Astrocyte (in vitro differentiated cells and primary cell): ENCODE results near the gene LSM12. TPM values are rescaled to one million over a fixed set of nuclear protein-coding genes. Genes with fewer than 3 reads are reported as not detected.

Source experiments
- DNase-seq: peaks from one replicate; pipeline ENCODE4 v3.0.0-alpha.2; 2010; ENCODE audit warnings: low read depth
- FAIRE-seq: peaks from 2 replicates; lab custom pipeline; 2011; peaks lifted over from hg19 to GRCh38; lab: Jason Lieb, UNC
- H2AFZ ChIP-seq: 2 replicates; pipeline ENCODE4 v1.6.0; 2012; ENCODE audit warnings: low read depth, low read length, inconsistent platforms
- H3K27ac ChIP-seq: 2 replicates; pipeline ENCODE4 v1.5.1; 2011; ENCODE audit warnings: low read depth, low read length, inconsistent platforms
- H3K27me3 ChIP-seq: 2 replicates; pipeline ENCODE4 v1.6.0; 2011; ENCODE audit warnings: low read length, inconsistent platforms; ENCODE audit not compliant: insufficient read depth
- H3K36me3 ChIP-seq: 2 replicates; pipeline ENCODE4 v1.5.1; 2011; ENCODE audit warnings: low read length, inconsistent platforms; ENCODE audit not compliant: insufficient read depth
- H3K4me1 ChIP-seq: 2 replicates; pipeline ENCODE4 v1.5.1; 2011; ENCODE audit warnings: low read length, inconsistent platforms; ENCODE audit not compliant: insufficient read depth
- H3K4me2 ChIP-seq: 2 replicates; pipeline ENCODE4 v1.6.0; 2012; ENCODE audit warnings: low read length, inconsistent platforms
- H3K4me3 ChIP-seq: 2 replicates; pipeline ENCODE4 v1.5.1; 2011; ENCODE audit warnings: low read depth, mild to moderate bottlenecking, low read length, inconsistent platforms; ENCODE audit not compliant: insufficient read depth
- H3K79me2 ChIP-seq: 2 replicates; pipeline ENCODE4 v1.6.0; 2012; ENCODE audit warnings: mild to moderate bottlenecking, low read length, inconsistent platforms; ENCODE audit not compliant: insufficient read depth
- H3K9ac ChIP-seq: 2 replicates; pipeline ENCODE4 v1.6.0; 2012; ENCODE audit warnings: mild to moderate bottlenecking, low read length, inconsistent platforms
- H3K9me3 ChIP-seq: 2 replicates; pipeline ENCODE4 v1.5.1; 2012; ENCODE audit warnings: low read depth, mild to moderate bottlenecking, low read length, inconsistent platforms; ENCODE audit not compliant: insufficient read depth
- H4K20me1 ChIP-seq: 2 replicates; pipeline ENCODE4 v1.6.0; 2012; ENCODE audit warnings: low read length, inconsistent platforms; ENCODE audit not compliant: insufficient read depth
- H3K27ac Mint-ChIP-seq: one replicate; pipeline ENCODE4 v1.8.0; 2021; ENCODE audit warnings: mild to moderate bottlenecking, mixed read lengths; ENCODE audit not compliant: unreplicated experiment
- H3K27me3 Mint-ChIP-seq: one replicate; pipeline ENCODE4 v1.8.0; 2021; ENCODE audit warnings: low read depth, mixed read lengths; ENCODE audit not compliant: unreplicated experiment
- H3K36me3 Mint-ChIP-seq: one replicate; pipeline ENCODE4 v1.8.0; 2021; ENCODE audit warnings: low read depth, mixed read lengths; ENCODE audit not compliant: unreplicated experiment
- H3K4me1 Mint-ChIP-seq: one replicate; pipeline ENCODE4 v1.8.0; 2021; ENCODE audit warnings: low read depth, mixed read lengths; ENCODE audit not compliant: unreplicated experiment
- H3K4me3 Mint-ChIP-seq: one replicate; pipeline ENCODE4 v1.8.0; 2021; ENCODE audit warnings: mild to moderate bottlenecking, moderate library complexity, mixed read lengths; ENCODE audit not compliant: unreplicated experiment
- H3K9me3 Mint-ChIP-seq: one replicate; pipeline ENCODE4 v1.8.0; 2021; ENCODE audit warnings: mild to moderate bottlenecking, mixed read lengths; ENCODE audit not compliant: unreplicated experiment
- EZH2 ChIP-seq: IDR thresholded peaks from 2 replicates; pipeline ENCODE4 v1.6.1; 2012; ENCODE audit warnings: mild to moderate bottlenecking, low read length, inconsistent platforms; ENCODE audit not compliant: insufficient read depth
- total RNA-seq: library from RNA; stranded (reverse); gene quantifications from 2 replicates; pipeline ENCODE4 v1.2.1, GENCODE V29; 2021
- TF ChIP-seq, protein P1 (sequence below): IDR thresholded peaks from 2 replicates; pipeline ENCODE4 v1.5.1; 2011; ENCODE audit warnings: low read depth, mild to moderate bottlenecking, inconsistent platforms, low read length, moderate library complexity; ENCODE audit not compliant: insufficient read depth

The LSM12 gene
- total RNA-seq, 1 donor from 2014 or later = 90.5 TPM

DNA sequence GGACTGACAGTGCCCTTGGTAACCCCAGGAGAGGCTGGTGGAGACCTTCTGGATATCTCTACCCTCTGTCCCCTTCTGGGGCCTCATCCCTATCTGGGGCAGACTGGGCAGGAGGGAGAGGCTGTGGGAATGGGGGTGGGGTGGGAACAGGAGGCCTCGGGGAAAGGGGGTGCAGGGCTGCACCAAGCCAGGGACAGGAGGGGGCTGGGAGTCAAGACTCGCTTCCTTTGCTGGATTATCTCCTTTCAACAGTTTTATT is 28.8 kb upstream of the LSM12 start:
- peak overlapping the region; percentile 74 for H3K4me3 Mint-ChIP-seq
- Histone ChIP-seq H3K4me3 (no peak overlapping the region), H3K79me2 (no peaks in the 10 kb centered on the region)

GRCh38 chr17:44094701-44095387 is 28.4 kb upstream of the LSM12 start:
- Histone ChIP-seq H3K4me3 (no peak overlapping the region), H3K79me2 (no peaks in the 10 kb centered on the region), H3K9ac (peak overlapping the region; percentile 75), H3K27ac (peak overlapping the region; percentile 93), H3K9me3 (no peaks in the 10 kb centered on the region), H4K20me1 (no peaks in the 10 kb centered on the region), H3K4me1 (peaks cover 20% of the 10 kb centered on the region), H3K36me3 (peaks cover 3% of the 10 kb centered on the region), H2AFZ (no peak overlapping the region), H3K4me2 (peak overlapping the region; percentile 79), H3K27me3 (no peaks in the 10 kb centered on the region)
- Mint-ChIP-seq H3K9me3 (no peaks in the 10 kb centered on the region), H3K4me1 (peaks cover 21% of the 10 kb centered on the region), H3K4me3 (peak overlapping the region; percentile 20), H3K27ac (peak overlapping the region; percentile 80), H3K36me3 (peaks cover 2% of the 10 kb centered on the region), H3K27me3 (no peaks in the 10 kb centered on the region)
- no peak for FAIRE-seq
- DNase-seq = no peak
- TF ChIP-seq, protein P1, sequence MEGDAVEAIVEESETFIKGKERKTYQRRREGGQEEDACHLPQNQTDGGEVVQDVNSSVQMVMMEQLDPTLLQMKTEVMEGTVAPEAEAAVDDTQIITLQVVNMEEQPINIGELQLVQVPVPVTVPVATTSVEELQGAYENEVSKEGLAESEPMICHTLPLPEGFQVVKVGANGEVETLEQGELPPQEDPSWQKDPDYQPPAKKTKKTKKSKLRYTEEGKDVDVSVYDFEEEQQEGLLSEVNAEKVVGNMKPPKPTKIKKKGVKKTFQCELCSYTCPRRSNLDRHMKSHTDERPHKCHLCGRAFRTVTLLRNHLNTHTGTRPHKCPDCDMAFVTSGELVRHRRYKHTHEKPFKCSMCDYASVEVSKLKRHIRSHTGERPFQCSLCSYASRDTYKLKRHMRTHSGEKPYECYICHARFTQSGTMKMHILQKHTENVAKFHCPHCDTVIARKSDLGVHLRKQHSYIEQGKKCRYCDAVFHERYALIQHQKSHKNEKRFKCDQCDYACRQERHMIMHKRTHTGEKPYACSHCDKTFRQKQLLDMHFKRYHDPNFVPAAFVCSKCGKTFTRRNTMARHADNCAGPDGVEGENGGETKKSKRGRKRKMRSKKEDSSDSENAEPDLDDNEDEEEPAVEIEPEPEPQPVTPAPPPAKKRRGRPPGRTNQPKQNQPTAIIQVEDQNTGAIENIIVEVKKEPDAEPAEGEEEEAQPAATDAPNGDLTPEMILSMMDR = no peak
- no peak for TF ChIP-seq EZH2

More for the DNA sequence above, 28.8 kb upstream of the LSM12 start:
- TF ChIP-seq EZH2 = no peak
- TF ChIP-seq, protein P1 = no peak
- Mint-ChIP-seq H3K4me1 (peaks cover 23% of the 10 kb centered on the region), H3K9me3 (no peaks in the 10 kb centered on the region), H3K36me3 (peaks cover 2% of the 10 kb centered on the region), H3K27ac (peak overlapping the region; percentile 98), H3K27me3 (no peaks in the 10 kb centered on the region)
- Histone ChIP-seq H3K27me3 (no peaks in the 10 kb centered on the region), H4K20me1 (no peaks in the 10 kb centered on the region), H2AFZ (no peak overlapping the region), H3K36me3 (peaks cover 3% of the 10 kb centered on the region), H3K9ac (peak overlapping the region; percentile 75), H3K27ac (peak overlapping the region; percentile 93), H3K4me1 (peaks cover 20% of the 10 kb centered on the region), H3K9me3 (no peaks in the 10 kb centered on the region), H3K4me2 (peak overlapping the region; percentile 79)
- FAIRE-seq (no peak), DNase-seq (no peak)

DNA sequence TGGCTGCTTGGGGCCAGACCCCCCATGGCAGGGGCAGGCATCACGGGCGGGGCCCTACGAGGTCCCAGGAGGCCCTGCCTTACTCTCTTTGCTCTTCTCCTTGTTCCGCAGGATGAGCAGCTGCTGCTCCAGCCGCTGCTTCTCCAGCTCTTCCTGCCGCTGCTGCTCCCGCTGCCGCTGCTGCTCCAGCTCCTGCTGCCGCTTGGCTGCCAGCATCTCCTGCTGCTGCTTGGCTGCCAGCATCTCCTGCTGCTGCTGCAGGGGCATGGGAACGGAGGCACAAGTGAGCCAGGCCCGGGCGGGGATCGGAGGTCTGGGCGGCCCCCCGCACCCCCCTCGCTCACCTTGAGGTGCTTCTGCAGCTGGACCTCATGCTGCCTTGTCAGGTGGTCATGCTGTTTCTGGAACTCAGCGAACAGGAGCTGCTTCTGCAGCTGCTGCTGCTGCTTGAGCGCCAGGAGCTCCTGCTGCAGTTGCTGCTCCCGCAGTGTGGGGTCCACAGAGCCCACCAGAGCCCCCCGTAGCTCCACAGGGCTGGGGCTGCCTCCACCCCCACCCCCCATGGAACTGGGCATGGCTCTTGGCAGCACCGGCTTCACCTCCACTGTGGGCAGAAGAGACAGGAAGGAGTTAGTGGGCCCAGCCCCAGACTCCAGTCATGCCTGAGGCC is 26.9 kb upstream of the LSM12 start:
- H3K36me3 ChIP-seq = peaks cover 3% of the 10 kb centered on the region
- no peak overlapping the region for H3K4me3 ChIP-seq
- Mint-ChIP-seq H3K9me3 (no peaks in the 10 kb centered on the region), H3K4me1 (peaks cover 24% of the 10 kb centered on the region), H3K27ac (no peak overlapping the region), H3K27me3 (no peaks in the 10 kb centered on the region), H3K4me3 (no peak overlapping the region), H3K36me3 (peaks cover 6% of the 10 kb centered on the region)
- H4K20me1 ChIP-seq = no peaks in the 10 kb centered on the region
- peaks cover 20% of the 10 kb centered on the region for H3K4me1 ChIP-seq
- H3K9ac ChIP-seq = no peak overlapping the region
- H3K27ac ChIP-seq = no peak overlapping the region
- TF ChIP-seq, protein P1 = no peak
- TF ChIP-seq EZH2 = no peak
- FAIRE-seq (no peak), DNase-seq (no peak)
- H3K4me2 ChIP-seq = no peak overlapping the region
- no peaks in the 10 kb centered on the region for H3K9me3 ChIP-seq
- no peaks in the 10 kb centered on the region for H3K79me2 ChIP-seq
- no peaks in the 10 kb centered on the region for H3K27me3 ChIP-seq
- H2AFZ ChIP-seq = no peak overlapping the region
